Stimulated activated CD8-positive, alpha-beta memory T cell treated with anti-CD3 and anti-CD28 coated beads, Interleukin-15, amount 100 ng/mL, for 1 hour (primary cell): ENCODE measurements around the gene LOXL3.
A peak's percentile ranks its signal among the peaks of the same experiment; 100 is the strongest.

ENCODE experiments used
- DNase-seq: peaks from one replicate; pipeline ENCODE4 v3.0.0-alpha.2; 2020; ENCODE audit warnings: low read depth

The LOXL3 gene

DNA sequence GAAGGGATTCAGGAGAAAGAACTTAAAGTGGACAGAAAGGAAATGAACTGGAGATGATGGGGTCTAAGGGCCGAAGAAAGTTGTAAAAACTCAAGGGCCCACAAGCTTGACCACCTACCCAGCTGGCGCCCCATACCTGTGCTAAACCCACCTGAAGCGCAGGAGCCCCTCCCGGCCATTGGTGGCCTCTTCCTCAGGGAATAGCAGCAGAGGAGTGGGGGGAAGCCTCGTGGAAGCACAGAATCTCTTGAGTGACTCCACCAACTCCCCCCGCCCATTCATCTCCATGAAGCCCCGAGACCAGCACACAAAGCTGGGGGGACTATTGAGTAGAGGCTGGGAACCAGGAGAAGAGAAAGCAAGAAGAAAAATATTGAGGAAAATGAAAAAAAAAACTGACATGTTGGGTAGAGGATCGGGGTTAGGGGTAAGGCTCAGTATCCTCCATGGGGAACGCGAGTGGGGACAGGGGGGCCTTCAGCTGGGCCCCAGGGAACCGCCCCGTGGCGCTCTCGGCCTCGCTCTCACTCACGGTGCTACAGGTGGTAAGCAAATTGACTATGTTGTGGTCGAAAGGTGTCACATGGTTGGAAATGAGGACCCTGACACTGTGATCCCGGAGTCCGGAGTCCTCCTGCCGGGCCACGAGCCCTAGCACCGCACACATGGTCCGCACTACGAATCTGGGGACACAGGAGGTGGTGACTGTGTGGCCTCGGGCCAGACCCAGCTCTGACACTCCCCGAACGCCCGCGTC lies 25.0 kb downstream of the LOXL3 start:
- DNase-seq = no peak

DNA sequence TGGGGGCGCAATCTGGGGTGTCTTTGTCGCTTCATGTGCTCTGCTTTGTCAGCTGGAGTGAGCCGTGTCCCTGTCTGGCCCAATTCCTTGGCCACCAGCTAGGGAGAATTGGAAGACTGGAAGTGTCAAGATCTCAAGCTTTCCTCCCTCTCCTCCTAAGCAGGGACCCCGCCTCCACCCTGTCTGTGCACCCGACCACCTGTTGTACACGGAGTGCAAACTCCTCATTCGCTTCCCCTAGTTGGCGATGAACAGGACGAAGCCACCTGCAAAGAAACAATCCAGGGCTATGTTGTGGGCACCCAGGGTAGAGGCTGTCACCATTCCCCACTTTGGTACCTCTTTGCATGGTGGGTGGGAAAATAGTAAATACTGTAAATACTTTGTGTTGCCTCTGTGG lies 26.0 kb downstream of the LOXL3 start:
- DNase-seq = no peak

DNA sequence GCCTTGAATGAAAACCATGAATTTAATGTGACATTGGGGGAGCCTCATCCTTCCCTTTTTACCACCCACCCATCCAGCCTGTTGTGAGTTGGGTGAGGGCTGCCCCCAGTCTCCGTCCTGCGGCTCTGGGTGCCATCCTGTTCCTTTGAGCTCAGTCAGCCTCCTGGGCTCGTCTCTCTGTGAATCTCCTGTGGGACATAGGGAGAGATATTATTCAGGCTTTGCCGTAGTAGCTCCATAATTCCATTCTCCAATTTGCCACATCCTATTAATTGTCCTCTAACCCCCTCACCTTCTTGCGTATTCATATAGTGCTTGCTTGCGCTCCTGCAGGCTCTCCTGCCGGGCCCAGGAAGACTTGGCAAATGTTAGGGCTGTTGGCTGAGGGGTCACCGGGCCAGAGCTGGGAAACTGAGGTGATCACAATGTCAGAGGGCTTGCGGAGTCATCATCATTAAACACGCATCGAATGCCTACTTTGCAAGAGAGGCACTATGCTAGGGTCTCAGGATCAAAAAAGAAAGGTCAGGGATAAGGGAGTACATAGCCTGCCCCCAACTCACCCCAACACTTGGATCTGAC lies 27.0 kb downstream of the LOXL3 start:
- DNase-seq = no peak

DNA sequence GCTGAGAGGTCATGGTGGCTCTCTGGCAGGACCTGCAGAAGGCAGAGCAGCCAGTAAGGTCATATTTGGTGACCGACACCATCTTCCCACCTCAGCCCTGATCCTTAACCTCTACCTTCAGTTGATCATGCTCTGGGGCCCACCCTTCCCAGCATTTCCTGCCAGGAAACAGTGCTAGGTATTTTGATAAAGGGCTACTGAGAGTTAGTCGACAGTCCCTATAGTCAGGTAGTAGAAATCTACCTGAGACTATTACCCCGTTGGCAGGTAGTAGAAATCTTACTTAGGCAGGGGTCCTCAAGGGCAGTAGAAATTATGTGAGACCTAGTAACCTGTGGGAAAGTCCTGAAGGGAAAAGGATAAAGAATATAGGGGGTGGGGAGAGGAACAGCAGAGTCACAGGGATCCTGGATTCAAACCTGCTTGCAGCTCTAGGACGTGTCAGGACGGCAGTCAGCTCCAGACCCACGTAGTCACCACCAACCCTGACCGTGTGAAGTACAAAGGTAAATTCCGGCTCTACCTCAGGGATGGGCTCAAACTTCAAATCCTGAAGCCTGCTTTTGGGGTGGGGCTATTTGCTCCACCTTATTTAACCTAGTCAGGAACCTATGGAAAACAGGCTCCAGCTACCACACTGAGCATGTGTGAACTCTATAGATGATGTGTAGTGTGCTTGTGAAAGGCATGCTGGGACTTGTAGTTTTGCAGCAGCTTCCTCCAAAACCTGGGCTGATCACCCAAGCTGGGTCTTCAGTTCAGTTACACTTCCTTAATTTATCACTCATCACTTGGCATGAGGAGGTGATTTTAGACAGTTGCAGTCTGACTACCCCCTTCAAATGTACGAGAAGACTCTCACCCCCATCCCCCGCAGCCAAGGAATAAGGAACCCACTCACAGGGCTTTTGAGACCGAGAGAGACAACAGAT lies 27.8 kb downstream of the LOXL3 start, which contains the start of gene DQX1:
DQX1 (minus strand) TSS at position 515 of the 932 bp plus-strand sequence; CDS start at position 13, 502 bp downstream.
- no peak for DNase-seq

DNA sequence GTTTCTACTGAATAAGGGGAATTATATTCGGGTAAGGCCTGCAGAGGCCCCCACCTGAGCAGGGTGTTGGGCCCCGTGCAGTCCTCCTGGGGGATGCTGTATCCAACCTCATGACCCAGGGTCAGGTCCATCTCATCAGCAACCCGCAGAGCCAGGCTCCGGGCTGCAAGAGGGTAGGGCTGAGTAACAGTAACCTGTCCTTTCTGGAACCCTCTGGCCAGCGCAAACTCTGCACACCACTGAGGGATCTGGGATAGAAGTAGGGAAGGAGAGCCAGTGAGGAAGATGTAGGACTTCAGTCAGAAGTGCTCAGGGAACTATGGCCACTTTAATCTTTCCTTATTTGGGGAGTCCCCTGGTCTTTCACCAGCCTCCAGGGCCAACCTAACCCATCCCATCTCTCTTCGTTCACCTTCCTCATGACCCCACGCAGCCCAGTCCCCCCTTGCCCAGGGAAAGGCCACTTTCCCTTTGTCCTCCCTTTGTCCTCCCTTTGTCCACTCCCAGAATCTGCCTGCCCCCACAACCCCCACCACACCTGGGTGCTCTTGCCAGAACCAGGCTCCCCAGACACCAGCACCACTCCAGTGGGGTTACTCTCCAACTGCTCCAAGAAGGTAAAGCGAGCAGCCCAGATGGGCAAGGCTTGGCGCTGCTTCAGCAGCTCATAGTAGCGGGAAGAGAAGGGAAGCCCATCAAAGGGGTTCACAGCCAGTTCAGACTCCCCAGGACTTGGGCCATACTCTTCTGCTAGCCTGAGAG lies 28.6 kb downstream of the LOXL3 start:
- DNase-seq = no peak

DNA sequence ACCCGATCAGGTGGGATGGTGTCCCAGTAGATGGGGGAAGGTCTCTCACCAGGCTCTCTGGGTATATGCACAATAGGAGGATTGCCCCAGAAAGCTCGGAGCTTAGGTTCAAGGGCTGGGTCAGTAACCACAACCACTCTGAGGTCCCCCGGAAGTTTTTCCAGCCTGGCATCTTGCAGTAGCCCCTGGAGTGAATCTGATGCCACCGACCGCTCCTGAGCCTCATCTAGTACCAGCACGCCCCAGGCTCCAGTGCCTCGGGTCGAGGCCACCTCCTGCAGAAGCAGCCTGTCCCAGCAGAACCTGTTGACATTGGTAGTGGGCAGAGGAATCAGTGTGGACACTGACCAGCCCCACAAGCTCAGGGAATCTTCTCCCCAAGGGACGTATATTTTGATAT lies 29.7 kb downstream of the LOXL3 start:
- no peak for DNase-seq

DNA sequence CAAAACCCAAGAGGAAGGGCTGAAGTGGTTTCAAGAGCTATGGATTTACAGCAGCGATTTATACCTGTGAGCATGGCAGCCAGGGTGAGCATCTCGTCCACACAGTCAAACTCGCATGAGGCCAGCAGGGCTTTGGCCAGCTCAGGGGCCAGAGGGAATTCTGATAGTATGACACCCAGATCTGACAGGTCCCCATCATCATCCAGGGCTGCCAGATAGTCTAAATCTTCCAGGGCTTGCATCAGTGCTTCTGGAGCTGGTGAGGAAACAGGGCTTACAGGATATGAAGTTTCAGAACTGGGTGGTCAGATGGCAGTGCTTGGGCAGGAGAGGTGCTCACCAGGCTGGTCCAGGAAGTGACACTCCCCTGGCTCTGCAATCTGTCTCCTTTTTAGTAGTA lies 31.2 kb downstream of the LOXL3 start:
- DNase-seq = no peak

DNA sequence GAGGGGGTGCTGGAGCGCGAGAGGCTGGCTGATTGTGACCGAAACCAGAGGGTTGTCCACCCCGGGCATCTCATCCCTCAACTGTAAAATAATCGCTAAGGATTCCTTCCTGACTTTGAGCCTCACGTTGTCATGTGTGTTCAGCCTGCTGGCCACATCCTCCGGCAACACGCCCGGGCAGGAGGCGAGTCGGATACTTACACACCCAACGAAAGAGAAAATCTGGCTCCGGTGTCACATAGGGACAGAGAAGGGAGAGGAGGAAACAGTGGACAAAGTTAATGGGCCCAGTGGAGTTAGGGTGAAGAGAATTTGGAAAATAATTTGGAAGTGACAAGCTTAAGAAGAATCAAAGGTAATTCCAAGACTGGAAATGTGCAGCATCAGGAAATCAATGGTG lies 37.1 kb downstream of the LOXL3 start:
- no peak for DNase-seq

DNA sequence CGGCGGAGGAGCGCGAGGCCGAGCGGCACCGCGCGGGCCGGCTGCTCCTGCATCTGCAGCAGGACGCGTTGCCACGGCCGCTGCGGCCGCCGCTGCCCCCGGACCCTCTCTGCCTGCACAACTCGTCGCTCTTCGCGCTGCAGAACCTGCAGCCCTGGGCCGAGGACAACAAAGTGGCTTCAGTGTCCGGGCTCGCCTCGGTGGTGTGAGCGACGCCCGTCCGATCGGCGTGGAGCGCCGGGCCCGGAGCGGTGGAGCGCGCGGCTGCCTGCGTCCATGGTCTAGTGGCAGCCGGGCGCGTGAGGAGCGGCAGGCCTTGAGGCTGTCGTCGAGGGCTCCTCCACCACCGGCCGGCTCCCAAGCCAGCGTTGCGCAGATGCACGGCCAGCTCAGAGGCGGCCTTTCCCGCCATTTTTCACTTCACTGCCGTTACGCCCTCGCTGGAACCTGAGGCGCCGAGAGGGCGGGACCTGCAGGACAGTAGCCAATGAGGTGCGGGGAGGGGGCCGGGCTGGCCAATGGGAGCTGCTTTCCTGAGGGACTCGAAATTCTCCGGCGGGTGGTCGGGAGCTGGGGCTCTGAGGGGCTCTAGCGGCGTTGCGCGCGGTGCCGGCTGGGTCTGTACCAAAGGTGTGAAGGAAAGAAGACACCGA lies 37.6 kb downstream of the LOXL3 start:
- DNase-seq = peak; percentile 52

DNA sequence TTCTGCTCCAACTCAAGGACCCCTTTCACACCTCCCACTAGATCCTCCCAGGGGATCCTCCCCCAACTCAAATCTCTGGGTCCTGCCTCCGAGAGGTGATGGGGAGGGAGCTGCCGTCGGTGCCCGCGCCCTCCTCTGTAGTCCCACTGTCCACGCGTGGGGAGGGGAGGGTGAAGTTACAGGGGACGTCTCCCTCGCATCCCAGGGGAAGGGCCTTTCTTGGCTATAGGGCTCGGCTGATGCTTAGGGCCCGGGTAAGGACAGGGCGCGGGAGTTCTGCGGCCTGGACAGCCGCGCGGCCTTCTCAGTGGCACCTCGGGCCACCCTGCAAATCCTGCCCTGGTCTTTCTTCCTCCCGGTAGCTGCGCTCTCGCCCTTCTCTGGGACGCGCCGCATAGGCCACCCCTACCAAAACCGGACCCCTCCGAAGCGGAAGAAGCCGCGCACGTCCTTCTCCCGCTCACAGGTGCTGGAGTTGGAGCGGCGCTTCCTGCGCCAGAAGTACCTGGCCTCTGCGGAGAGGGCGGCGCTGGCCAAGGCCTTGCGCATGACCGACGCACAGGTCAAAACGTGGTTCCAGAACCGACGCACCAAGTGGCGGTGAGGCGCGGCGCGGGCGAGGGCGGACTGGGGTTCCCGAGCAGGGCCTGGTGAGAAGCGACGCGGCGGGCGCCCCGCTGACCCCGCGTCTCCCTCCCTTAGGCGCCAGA lies 38.3 kb downstream of the LOXL3 start:
- DNase-seq = no peak

DNA sequence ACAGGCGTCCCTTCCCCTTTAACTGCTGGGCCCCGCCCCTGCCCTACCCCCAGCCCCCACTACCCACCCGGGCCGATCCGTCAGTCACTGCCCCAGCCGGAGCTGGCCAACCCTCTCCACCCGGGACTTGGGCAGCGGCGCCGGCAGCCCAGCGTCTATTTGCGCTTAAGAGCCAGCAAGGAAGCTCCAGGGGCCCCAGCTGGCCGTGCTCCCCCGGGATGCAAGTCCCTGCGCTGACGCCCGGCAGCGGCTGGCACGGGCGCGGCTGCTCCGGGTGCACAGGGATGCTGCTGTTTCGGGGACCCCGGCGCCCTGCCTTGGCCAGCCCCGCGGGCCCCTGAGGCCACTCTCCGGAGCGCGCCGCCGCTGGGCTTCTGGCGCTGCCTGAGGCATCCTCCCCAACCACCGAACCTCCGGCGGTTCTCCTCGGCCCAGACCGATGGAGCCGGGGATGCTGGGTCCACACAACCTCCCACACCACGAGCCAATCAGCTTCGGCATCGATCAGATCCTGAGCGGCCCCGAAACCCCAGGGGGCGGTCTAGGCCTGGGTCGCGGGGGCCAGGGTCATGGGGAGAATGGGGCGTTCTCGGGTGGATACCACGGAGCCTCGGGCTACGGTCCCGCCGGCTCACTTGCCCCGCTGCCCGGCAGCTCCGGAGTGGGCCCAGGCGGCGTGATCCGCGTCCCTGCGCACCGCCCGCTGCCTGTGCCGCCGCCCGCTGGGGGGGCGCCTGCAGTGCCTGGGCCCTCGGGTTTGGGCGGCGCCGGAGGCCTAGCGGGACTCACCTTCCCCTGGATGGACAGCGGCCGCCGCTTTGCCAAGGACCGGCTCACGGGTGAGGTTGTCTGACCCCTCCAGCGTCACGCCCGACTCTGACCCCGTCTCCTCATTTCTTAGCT lies 39.1 kb downstream of the LOXL3 start, which contains the start of gene TLX2:
TLX2 (plus strand) TSS at position 83 of the 903 bp plus-strand sequence; CDS start at position 440, 357 bp downstream.
- no peak for DNase-seq

DNA sequence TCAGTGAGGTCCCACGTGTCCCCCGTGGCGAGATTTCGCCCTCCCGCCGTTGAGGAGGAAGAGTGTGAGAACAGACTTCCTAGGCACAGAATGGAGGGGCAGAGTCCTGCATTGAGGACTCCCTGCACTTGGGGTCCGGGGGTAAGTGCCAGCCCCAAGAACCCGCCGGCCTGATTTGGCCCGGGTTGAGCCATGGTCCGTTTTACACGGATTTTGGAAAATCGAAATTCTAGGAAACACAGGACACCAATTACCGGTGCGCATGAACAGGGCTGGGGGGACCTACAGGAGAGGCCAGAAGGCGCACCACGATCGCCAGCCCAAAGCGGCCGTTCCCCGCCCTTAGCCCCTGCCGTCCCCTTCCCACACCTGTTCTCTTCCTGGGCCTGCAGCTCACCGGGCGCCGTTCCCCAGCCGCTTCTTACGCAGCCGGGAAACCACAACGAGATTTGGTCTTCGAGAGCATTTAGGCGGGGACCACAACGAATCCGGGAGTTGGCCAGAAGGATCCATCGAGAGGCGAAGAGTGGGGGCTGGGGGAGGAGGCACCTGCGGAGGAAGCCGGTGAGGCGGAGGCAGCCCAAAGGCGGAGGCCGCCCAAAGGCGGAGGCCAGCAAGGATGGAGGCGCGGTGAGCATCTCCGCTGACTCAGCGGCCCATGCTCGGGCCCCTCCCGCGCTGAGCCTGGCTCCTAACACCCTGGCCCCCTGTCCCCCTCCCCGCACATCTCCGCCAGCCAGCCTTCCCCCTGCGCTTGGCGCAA lies 40.0 kb downstream of the LOXL3 start:
- DNase-seq = no peak

DNA sequence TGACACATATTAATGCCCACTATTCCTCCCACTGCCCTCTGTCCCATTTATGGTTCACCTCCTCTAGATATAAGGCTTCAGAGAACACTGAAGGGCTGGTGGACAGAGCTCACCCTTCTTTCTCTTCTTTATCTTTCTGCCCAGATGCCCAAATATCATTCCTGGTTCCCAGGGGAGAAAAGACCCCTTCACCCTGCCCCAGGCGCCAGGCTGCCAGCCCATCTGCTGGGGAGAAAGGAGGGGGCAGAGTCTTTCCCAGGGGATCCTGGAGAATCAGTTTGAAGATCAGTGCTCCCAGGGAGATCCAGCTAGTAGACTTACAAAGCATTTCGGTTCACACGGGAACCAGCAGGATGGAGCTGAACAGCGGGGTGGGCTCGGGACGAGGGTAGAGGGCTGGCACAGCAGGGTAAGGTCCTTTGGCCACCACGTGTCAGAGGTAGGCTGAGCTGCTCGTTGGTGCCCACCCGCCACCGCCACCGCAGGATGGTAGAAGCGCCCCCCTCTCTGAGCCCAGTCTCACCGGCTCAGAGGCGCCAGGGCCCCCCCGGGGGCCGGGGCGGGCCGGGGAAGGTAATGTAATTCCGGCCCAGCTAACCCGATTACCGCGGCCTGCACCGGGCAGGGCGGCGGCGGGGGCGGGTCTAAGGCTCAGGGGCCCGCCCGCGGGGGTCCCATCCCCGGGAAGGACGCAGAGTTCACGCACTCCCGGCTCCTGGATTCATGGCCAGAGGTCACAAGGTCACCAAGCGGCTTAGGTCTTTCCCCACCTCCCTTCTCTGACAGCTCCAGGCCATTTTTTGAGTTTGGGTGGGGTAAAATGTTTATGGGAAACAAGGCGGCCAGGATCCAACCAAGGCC lies 40.8 kb downstream of the LOXL3 start:
- no peak for DNase-seq

DNA sequence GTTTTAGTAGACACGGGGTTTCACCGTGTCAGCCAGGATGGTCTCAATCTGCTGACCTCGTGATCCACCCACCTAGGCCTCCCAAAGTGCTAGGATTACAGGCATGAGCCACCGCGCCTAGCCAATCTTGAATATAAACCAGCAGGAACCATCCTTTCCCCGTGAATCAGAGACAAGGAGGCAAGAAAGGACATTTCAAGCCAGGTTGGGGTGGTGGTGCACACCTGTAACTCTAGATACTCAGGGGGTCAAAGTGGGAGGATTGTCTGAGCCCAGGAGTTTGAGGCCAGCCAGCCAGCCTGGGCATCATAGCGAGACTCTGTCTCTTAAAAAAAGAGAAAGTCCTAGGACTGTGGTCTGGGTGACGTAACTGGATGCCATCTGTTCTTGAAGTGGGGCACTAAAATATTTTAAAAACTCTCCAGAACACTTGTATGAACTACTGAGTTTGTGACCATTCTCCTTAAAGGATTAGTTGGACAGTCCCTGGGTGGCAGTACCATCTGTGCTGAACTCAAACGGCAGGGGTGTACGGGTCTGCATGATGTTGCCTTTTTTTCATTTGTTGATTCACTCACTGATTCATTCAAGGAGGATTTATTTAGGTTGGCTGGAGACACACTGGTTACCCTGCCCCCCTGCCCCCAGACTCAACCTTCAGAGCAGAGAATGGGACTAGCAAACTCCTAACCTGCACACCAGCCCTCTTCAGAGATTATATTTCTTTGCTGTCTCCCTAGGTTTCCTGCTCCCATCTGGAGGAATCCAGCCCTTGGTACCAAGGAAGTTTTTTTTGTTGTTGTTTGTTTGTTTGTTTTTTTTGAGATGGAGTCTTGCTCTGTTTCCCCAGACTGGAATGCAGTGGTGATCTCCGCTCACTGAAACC lies 42.4 kb downstream of the LOXL3 start:
- DNase-seq = no peak

DNA sequence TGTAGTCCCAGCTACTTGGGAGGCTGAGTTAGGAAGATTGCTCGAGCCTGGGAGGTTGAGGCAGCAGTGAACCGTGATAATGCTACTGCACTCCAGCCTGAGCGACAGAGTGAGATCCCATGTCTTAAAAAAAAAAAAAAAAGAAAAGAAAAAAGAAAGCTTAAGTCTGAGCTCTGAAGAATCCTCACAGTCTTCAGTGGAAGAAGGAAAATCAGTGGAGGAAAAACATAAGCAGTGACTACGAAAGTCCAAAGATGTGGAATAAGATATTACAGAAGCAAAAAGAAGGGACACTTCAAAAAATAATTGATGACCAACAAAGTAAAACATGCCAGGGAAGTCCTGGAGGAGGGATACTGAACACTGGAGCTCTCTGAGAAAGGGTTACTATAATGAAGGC lies 43.5 kb downstream of the LOXL3 start:
- no peak for DNase-seq

DNA sequence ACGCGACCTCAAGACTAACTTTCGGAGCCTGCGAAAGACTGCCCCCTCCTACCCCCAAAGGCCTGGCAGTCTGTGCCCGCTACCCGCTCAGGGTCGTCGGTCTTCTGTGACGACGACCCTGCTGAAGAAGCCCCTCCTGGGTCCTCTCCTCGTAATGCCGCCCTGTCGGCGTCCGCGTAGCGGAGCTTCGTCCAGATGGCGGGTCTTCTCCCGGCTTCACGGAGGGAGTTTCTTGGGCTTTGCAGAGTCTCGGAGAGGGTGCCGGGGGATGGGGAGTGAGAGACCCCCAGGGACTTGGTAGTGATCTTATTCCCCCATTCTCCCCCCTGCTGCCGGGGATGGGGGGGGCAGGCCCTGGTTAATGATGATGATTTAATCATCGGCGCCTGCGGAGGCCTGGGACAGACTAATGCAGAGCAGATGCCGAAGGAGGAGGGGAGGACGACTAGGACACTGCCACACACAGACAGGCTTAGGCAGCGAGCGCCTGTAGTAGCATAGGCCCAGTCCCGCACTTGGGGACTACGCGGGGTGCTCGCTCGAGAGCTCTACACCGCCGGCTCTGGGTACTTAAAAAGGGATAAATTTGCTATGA lies 45.7 kb downstream of the LOXL3 start:
- no peak for DNase-seq
